Gastrocnemius medialis (tissue), 4 donors: ENCODE measurements around the gene IL17RB.

Experiments
- POLR2A ChIP-seq, 2 donors: fragments of 450-650 bp; IDR thresholded peaks; one replicate each; pipeline ENCODE4 v1.6.1; 2017; ENCODE audit warnings: antibody characterized with exemption in 2 of 2, mild to moderate bottlenecking in 2 of 2, moderate library complexity in 2 of 2
- TF ChIP-seq, protein P1 (sequence below), 5 experiments: fragments of 450-650 bp in 3 of 5; fragments of 200-600 bp in 2 of 5; sonication (generic) in 2 of 5; IDR thresholded peaks in 4 of 5; conservative IDR thresholded peaks in 1 of 5; 1 replicate in 4 of 5; 2 replicates in 1 of 5; pipeline ENCODE4 v1.5.1; 2016 to 2019; ENCODE audit warnings: antibody characterized with exemption in 5 of 5, mild to moderate bottlenecking in 3 of 5, moderate library complexity in 3 of 5

DNA sequence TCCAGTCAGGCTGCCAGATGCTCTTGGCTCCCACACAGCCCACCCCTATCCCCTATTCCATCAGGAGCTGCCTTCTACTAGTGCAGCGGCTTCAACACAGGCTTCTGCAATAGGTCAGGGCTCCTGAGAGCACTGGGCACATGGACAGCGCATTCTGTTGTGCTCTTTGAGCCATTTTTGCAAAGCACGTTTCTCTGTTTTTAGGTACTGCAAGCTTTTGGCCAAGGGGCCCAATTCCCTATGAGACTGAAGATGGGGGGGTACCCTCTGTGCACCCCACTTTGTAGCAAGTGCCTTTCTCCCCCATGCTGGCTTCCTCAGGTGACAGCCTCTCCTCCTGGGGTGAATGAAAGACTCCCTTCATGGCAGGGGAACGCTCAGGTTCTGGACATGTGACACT is 31.3 kb upstream of the IL17RB start:
- TF ChIP-seq, protein P1, sequence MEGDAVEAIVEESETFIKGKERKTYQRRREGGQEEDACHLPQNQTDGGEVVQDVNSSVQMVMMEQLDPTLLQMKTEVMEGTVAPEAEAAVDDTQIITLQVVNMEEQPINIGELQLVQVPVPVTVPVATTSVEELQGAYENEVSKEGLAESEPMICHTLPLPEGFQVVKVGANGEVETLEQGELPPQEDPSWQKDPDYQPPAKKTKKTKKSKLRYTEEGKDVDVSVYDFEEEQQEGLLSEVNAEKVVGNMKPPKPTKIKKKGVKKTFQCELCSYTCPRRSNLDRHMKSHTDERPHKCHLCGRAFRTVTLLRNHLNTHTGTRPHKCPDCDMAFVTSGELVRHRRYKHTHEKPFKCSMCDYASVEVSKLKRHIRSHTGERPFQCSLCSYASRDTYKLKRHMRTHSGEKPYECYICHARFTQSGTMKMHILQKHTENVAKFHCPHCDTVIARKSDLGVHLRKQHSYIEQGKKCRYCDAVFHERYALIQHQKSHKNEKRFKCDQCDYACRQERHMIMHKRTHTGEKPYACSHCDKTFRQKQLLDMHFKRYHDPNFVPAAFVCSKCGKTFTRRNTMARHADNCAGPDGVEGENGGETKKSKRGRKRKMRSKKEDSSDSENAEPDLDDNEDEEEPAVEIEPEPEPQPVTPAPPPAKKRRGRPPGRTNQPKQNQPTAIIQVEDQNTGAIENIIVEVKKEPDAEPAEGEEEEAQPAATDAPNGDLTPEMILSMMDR (IDR thresholded peaks at IDR 0.05 in 4 of 5, conservative IDR thresholded peaks at IDR 0.05 in 1 of 5) = no peak
- no peak for TF ChIP-seq POLR2A (IDR thresholded peaks at IDR 0.05)
